Activated CD8-positive, alpha-beta memory T cell treated with anti-CD3 and anti-CD28 coated beads, Interleukin-2, amount 10 ng/mL, durations not matched to agents 7 days and 5 days (primary cell): ENCODE results near the gene ARID1A. TPM values are rescaled to one million over a fixed set of nuclear protein-coding genes. Genes with fewer than 3 reads are reported as not detected.
"Not testable (repeated sequence)": the region's sequence is repeated elsewhere in the genome, so short reads cannot be mapped to it uniquely, and the experiment has no call there.

Experiments used
- ATAC-seq: fragments of 150-1000 bp; cut with Tn5 transposase; one replicate; pipeline ENCODE4 v1.10.0; 2021; ENCODE audit warnings: moderate library complexity
- CTCF ChIA-PET: fragments of 350-600 bp; sonication (Branson Sonifier 250); formaldehyde crosslinking; loops from one replicate; lab custom pipeline; 2021; ENCODE audit warnings: antibody characterized with exemption; lab: Charles Lee
- DNase-seq: peaks from one replicate; pipeline ENCODE4 v3.0.0-alpha.2; 2020
- H3K27ac Mint-ChIP-seq: one replicate; pipeline ENCODE4 v1.8.0; 2021; ENCODE audit warnings: mild to moderate bottlenecking, mixed read lengths
- H3K27me3 Mint-ChIP-seq: one replicate; pipeline ENCODE4 v1.8.0; 2021; ENCODE audit warnings: mixed read lengths
- H3K36me3 Mint-ChIP-seq: one replicate; pipeline ENCODE4 v1.8.0; 2021; ENCODE audit warnings: mild to moderate bottlenecking, mixed read lengths
- H3K4me1 Mint-ChIP-seq: one replicate; pipeline ENCODE4 v1.8.0; 2021; ENCODE audit warnings: mixed read lengths
- H3K4me3 Mint-ChIP-seq: one replicate; pipeline ENCODE4 v1.8.0; 2021; ENCODE audit warnings: mild to moderate bottlenecking, moderate library complexity, mixed read lengths
- H3K9me3 Mint-ChIP-seq: one replicate; pipeline ENCODE4 v1.8.0; 2022; ENCODE audit warnings: low read depth, mixed read lengths
- total RNA-seq, 2 experiments: library from RNA; stranded (reverse); gene quantifications; one replicate each; pipeline ENCODE4 v1.2.3, GENCODE V29; 2021

Gene ARID1A
- 100 to 1,000 TPM in 1 of 2 experiments, 10 to 100 TPM in 1; 92.4 to 112 TPM for total RNA-seq

DNA sequence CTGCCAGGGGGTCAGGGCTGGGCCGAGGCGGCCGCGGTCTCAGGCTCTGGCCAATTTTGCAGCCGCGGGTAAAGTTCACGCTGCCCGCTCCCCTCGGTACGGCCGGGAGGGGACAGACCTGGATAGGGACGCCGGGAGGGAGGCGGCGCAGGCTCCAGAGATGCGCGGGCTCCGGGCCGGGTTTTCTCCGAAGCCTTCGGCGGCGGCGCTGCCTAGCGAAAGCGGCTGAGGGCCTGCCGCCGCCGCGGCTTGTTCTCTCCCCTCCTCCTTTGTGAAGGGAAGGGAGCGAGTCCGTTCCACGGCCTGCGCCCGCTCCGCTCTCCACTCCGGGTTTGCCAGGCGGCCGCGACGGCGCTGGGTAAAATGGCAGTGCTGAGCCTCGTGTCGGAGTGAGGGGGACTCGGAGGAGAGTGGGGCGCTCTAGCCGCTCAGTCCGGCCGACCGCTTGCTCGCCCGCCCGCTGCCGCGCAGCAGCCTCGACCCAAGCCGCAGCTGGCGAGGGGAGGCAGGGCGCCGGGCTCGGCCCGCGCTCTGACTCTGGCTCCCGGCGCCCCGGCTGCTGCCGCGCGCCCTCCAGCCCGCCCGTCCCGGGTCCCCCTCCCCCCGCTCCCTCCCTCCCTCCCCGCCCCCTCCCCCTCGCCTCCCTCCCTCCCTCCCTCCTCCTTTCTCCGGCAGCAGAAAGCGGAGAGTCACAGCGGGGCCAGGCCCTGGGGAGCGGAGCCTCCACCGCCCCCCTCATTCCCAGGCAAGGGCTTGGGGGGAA, at the start of gene ARID1A:
TSS of gene ARID1A (plus strand) at position 660 of the 763 bp plus-strand sequence. CDS start 389 bp downstream, outside the sequence.
- peak; percentile 69 for ATAC-seq

DNA sequence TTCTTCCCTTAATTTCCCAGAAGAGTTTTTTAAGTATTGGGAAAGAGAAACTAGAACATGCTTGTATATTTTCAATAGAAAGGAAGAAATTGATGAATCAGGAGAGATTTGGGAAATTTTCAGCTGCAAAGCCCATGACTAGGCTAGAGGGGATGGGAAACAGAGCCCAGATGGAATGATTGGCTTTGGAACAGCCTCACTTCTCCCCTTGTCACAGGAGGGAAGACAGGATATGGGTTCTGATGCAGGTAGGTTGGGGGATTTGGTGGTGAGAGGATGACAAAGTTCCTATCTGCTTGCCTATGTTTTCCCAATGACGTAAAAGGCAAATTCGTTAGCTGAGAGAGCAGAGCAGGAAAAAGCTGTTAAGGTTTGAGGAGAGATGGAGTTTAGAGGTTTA, 31.0 kb upstream of the ARID1A start:
- no peak for DNase-seq
- no peak overlapping the region for H3K4me3 Mint-ChIP-seq
- H3K4me1 Mint-ChIP-seq: peaks cover 5% of the 10 kb centered on the region
- no peaks in the 10 kb centered on the region for H3K9me3 Mint-ChIP-seq
- H3K27me3 Mint-ChIP-seq: peaks cover 7% of the 10 kb centered on the region
- no peaks in the 10 kb centered on the region for H3K36me3 Mint-ChIP-seq
- H3K27ac Mint-ChIP-seq: no peak overlapping the region
- no peak for ATAC-seq
- CTCF ChIA-PET: interaction anchor here (0.6 to 2.0 kb wide), 2 partner anchors 9 to 167 kb away, joined by 3 to 5 read pairs; no protein-coding TSS in a partner anchor

More for the DNA sequence above, at the start of gene ARID1A:
- H3K27ac Mint-ChIP-seq: peak within 1 kb of the TSS; percentile 98
- DNase-seq: peak; percentile 97
- peaks cover 2% of the 10 kb centered on the region for H3K36me3 Mint-ChIP-seq
- H3K4me1 Mint-ChIP-seq: peaks cover 31% of the 10 kb centered on the region
- H3K9me3 Mint-ChIP-seq: no peaks in the 10 kb centered on the region
- H3K4me3 Mint-ChIP-seq: peak within 1 kb of the TSS; percentile 91
- CTCF ChIA-PET: interaction anchor here (5.4 kb wide), 1 partner anchor 94 kb away, joined by 79 read pairs; the partner anchor contains the start of gene PIGV
- no peaks in the 10 kb centered on the region for H3K27me3 Mint-ChIP-seq

DNA sequence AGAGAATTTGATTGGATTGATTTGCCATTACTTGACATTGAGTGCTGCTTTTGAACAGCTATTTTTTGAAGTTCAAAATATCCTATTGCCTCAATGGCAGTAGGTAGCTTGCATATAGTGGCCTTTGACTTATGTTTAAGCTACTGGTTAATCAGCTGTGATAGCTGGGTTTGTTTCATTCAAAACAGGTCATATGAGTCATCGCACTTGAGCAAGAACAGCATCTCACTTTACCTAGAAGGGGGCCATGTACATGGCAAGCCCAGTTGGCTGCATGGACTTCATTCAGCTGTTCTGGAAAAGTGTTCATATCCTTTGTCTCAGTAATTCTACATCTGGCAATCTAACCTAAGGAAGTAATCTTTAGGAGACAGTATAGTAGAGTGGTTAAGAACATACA, 29.0 kb upstream of the ARID1A start:
- ATAC-seq: no peak
- Mint-ChIP-seq H3K27ac (no peak overlapping the region), H3K36me3 (no peaks in the 10 kb centered on the region), H3K4me3 (no peak overlapping the region), H3K4me1 (peaks cover 5% of the 10 kb centered on the region), H3K27me3 (peaks cover 2% of the 10 kb centered on the region), H3K9me3 (no peaks in the 10 kb centered on the region)
- CTCF ChIA-PET: interaction anchor here (1.3 to 1.8 kb wide), 2 partner anchors 11 to 25 kb away, joined by 3 to 4 read pairs; no protein-coding TSS in a partner anchor
- DNase-seq: no peak

DNA sequence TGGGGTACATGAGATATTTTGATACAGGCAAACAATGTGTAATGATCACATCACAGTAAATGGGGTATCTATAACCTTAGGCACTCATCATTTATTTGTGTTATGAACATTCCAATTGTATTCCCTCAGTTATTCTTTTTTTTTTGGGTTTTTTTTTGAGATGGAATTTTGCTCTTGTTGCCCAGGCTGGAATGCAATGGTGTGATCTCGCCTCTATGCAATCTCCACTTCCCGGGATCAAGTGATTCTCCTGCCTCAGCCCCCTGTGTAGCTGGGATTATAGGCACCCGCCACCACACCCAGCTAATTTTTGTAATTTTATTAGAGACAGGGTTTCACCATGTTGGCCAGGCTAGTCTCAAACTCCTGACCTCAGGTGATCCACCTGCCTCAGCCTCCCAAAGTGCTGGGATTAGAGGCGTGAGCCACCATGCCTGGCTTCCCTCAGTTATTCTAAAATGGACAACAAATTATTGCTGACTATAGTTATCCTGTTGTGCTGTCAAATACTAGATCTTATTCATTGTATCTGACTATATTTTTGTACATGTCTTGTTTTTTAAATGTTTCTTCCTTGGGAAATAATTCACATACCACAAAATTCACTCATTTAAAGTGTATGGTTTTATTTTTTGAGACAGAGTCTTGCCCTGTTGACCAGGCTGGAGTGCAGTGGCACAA, 27.6 kb upstream of the ARID1A start:
- H3K36me3 Mint-ChIP-seq, H3K27ac Mint-ChIP-seq, ATAC-seq, H3K9me3 Mint-ChIP-seq, H3K4me3 Mint-ChIP-seq, CTCF ChIA-PET, H3K27me3 Mint-ChIP-seq, DNase-seq, H3K4me1 Mint-ChIP-seq: not testable (repeated sequence)

DNA sequence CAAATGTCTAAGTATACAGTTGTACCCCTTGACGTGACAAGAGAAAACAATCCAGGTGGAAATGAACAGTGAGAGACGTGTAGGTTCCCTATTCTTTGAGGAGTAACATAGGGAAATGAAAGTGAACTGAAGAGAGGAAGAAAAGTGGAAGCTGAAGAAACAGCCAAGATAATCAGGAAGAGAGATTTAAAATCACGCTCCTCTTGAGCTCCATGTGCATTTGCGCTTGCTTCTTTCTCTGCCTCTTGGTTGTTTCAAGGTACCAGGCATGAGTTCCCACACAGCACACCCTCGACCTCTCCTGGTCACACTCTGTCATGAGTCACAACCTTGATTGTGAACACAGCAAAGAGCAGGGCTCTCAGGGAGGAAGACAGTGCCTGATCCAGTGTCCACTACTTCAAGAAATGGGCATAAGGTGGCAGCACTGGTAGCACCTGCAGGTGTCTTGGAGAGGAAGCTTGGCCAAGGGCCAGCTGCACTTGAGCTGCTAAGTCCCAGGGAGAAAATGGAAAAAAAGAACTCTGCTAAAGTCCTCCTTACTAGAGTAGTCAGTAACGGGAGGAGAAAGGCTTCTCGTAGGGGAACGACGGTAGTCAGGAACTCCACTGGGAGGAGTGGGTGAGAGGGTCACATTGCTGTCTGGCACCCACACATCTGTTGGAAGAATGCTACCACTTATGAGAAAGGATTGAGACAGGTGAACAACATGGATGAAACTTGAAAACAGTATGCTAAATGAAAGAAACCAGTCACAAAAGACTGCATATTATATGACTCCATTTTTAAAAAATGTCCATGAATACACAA, 18.3 kb upstream of the ARID1A start:
- CTCF ChIA-PET: interaction anchor here (0.6 to 4.3 kb wide), 18 partner anchors 14 to 210 kb away, joined by 3 to 43 read pairs (median 4); partner anchors contain the start of gene PIGV
- Mint-ChIP-seq H3K36me3 (no peaks in the 10 kb centered on the region), H3K27ac (peak overlapping the region; percentile 19), H3K4me1 (peaks cover 20% of the 10 kb centered on the region), H3K9me3 (no peaks in the 10 kb centered on the region), H3K4me3 (no peak overlapping the region), H3K27me3 (no peaks in the 10 kb centered on the region)
- DNase-seq (peak; percentile 70), ATAC-seq (peak; percentile 98)

DNA sequence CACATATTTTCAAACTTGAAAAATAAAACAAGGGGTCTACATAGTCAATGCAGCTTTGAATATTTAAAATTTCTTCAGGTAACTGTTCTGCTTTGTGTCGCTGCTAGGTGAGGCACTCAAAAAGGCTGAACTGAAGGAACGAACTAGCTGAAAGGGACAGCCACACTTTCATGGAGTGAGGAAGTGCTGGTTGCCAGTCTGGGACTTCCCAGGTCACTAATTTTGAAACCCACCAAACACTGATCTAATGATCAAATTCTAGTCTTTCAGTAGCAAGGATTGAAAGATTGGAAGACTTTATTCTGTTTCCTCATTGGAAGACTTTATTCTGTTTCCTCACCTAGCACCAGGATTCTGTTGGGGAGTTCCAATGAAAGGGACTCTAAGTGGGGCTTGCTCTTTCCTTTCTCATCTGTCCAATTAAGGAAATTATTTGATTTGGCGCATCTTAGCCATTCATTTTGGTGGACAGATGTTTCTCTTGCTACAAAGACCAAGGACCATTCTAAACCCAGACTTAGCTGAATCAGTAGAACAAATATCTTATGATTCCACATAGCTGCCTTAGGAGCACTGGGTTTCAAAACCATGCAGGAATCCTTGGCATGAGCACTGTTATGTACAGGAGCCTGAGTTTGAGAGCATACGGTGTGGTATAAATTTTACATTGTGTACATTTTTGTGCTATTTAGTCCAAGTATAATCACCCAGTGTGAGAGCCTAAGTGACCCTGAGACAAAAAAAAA, 10.9 kb upstream of the ARID1A start:
- CTCF ChIA-PET: interaction anchor here (0.9 kb wide), 1 partner anchor 104 kb away, joined by 3 read pairs; no protein-coding TSS in a partner anchor
- no peak for ATAC-seq
- Mint-ChIP-seq H3K27ac (no peak overlapping the region), H3K9me3 (no peaks in the 10 kb centered on the region), H3K36me3 (no peaks in the 10 kb centered on the region), H3K4me3 (no peak overlapping the region), H3K4me1 (peaks cover 15% of the 10 kb centered on the region), H3K27me3 (no peaks in the 10 kb centered on the region)
- DNase-seq: no peak

DNA sequence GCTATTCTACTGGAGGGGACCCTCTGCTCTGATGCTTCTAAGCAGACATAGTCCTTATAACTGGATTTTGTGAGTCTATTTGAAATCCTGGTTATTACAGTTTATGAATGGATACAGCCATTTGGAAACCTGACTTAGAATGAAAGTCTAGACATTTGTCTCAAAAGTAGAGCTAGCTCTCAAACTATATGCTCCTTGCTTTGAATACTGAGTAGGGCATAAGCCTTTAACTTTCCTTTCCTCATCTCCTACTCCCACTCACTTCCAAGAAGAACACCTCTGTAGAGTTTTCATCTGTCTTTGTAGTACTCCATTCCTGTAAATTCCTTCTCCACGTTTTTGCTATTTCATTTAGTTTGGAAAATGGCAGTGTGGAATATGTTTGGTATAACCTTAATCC, 9.0 kb upstream of the ARID1A start:
- Mint-ChIP-seq H3K9me3 (no peaks in the 10 kb centered on the region), H3K27ac (no peak overlapping the region), H3K27me3 (no peaks in the 10 kb centered on the region), H3K4me1 (peaks cover 16% of the 10 kb centered on the region), H3K4me3 (no peak overlapping the region), H3K36me3 (no peaks in the 10 kb centered on the region)
- ATAC-seq: no peak
- CTCF ChIA-PET: no interaction called here
- DNase-seq: no peak

DNA sequence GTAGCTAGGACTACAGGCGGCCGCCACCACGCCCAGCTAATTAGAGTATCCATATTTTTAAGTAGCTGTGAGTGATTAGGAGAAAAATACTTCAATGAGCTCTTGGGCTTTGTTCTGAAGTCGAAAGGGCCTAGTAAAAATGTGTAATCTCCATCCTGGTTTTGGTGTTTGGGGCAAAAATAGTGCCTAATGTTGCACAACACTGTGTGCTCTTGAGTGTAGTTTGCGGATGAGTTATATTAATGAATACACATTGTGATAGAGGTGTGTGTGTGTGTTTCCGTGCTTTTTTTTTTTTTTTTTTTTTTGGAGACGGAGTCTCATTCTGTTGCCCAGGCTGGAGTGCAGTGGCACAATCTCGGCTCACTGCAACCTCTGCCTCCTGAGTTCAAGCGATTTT, 6.3 kb upstream of the ARID1A start:
- H3K36me3 Mint-ChIP-seq: no peaks in the 10 kb centered on the region
- ATAC-seq (no peak), DNase-seq (no peak)
- no peak overlapping the region for H3K4me3 Mint-ChIP-seq
- no peak overlapping the region for H3K27ac Mint-ChIP-seq
- peaks cover 30% of the 10 kb centered on the region for H3K4me1 Mint-ChIP-seq
- H3K9me3 Mint-ChIP-seq: no peaks in the 10 kb centered on the region
- CTCF ChIA-PET: interaction anchor here (0.7 to 4.3 kb wide), 4 partner anchors 13 to 99 kb away, joined by 3 to 43 read pairs (median 3); no protein-coding TSS in a partner anchor
- no peaks in the 10 kb centered on the region for H3K27me3 Mint-ChIP-seq

DNA sequence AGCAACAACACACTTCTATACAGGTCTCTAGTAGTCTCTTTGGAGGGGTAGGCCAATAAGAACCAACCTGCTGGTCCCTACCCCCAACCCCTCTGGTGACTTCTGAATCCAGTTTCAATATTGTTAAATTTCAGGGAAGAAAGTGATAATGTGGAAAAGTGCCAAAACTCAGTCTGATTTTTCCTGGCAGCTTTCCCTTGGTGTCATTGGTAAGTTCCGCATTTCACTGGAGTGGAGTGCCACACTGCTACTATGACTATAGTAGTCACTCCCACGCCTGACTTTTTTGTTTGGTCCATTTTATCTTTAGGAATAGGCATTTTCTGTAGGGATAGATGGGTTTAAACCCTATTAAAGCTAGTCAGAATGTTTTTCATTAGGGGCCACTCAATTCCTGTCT, 5.7 kb upstream of the ARID1A start:
- no peak for ATAC-seq
- Mint-ChIP-seq H3K27ac (no peak overlapping the region), H3K4me1 (peaks cover 32% of the 10 kb centered on the region)

DNA sequence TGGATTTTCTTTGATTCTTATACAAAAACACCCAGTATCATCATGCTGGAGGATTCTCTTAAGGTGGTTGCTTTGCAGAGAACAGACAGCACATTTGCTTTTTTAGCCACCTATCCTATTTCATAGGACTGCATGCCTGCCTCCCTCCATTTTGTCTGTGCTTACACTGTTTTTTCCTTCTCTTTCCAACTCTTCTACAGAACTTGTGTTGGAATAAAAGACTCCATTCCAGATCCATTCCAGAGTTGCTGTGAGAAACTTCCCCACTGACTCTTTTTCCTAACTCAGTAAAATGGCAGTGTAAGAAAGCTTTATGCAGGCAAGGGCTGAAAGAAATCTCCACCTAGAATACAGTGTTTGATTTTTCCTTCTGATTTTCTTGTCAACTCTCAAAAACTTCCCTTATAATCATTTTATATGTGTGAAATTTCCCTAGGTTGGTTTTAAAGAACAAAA, 5.2 kb upstream of the ARID1A start:
- H3K4me3 Mint-ChIP-seq: no peak overlapping the region
- no peak overlapping the region for H3K27ac Mint-ChIP-seq
- CTCF ChIA-PET: interaction anchor here (0.9 to 5.4 kb wide), 6 partner anchors 14 to 99 kb away, joined by 3 to 79 read pairs (median 3); partner anchors contain the start of gene PIGV
- no peaks in the 10 kb centered on the region for H3K27me3 Mint-ChIP-seq
- H3K9me3 Mint-ChIP-seq: no peaks in the 10 kb centered on the region
- peaks cover 32% of the 10 kb centered on the region for H3K4me1 Mint-ChIP-seq
- no peaks in the 10 kb centered on the region for H3K36me3 Mint-ChIP-seq
- DNase-seq: no peak
- no peak for ATAC-seq

More for the DNA sequence above, 5.7 kb upstream of the ARID1A start:
- H3K36me3 Mint-ChIP-seq: no peaks in the 10 kb centered on the region
- H3K27me3 Mint-ChIP-seq: no peaks in the 10 kb centered on the region
- DNase-seq: no peak
- H3K9me3 Mint-ChIP-seq: no peaks in the 10 kb centered on the region
- CTCF ChIA-PET: interaction anchor here (0.9 to 5.4 kb wide), 6 partner anchors 13 to 99 kb away, joined by 3 to 79 read pairs (median 3); partner anchors contain the start of gene PIGV
- H3K4me3 Mint-ChIP-seq: no peak overlapping the region

DNA sequence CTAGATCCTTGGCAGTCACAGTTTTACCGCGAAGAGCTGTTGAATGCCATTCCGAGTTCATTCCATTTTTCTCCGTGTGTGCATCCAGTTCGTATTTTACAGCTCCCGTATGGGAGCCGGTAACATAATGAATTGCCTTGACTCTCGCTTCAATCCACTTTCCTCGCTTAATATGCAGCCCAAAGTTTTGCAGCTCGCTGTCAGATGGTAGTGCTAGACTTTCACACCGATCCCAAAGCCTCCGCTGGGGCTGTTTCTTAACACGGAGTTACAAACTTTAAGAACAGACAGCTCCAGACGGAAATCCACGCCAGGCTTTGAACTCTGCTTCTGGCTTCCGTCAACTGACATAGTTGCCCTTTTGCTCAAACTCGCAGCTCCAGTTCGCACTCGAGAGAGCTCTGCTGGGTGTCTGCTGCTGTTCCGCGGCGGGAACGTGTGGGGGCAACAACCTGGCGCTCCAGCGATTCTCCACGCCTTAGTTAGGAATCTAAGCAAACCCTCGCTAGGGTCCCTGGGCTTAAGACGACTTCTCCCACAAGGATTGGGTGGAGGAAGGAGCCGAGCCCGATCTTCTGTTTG, 3.5 kb upstream of the ARID1A start:
- Mint-ChIP-seq H3K27me3 (no peaks in the 10 kb centered on the region), H3K9me3 (no peaks in the 10 kb centered on the region), H3K4me3 (peak overlapping the region; percentile 91), H3K36me3 (no peaks in the 10 kb centered on the region), H3K27ac (peak overlapping the region; percentile 98), H3K4me1 (peaks cover 32% of the 10 kb centered on the region)
- CTCF ChIA-PET: interaction anchor here (0.8 to 5.4 kb wide), 23 partner anchors 9 to 192 kb away, joined by 3 to 79 read pairs (median 5); partner anchors contain the start of gene PIGV
- ATAC-seq (peak; percentile 40), DNase-seq (peak; percentile 92)
